ENCODE measurements around the gene GNAS-AS1.

The GNAS-AS1 gene

DNA sequence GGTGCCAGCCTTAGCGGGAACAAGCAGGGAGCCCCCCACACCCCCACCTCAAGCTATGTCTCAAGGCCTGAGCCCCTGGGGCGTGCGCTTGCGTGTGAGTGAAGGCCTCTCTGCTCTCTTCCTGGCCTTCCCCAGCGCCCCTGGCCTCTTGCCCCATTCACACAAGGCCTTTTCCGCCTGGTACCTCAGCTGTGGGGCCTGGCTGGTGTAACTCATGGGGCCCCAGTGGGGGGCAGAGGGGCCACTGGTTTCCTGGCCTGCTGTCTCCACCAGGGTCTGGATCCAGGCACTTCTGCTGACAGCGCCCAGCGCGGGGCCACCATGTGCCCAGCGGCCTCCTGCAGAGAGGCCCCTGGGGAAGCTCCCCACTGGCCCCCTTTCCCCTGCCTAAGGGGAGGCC lies 34.7 kb downstream of the GNAS-AS1 start:
- no peaks in the 10 kb centered on the region for H3K27me3 ChIP-seq (ENCODE audit: control insufficient read depth, insufficient read depth, low read length)

GRCh38 chr20:58815448-58815847 lies 35.3 kb downstream of the GNAS-AS1 start:
- no peak overlapping the region for H3K4me3 ChIP-seq (ENCODE audit: low read length)
- H3K27ac ChIP-seq (ENCODE audit: low read length): no peak overlapping the region

More for the DNA sequence above, 34.7 kb downstream of the GNAS-AS1 start:
- Histone ChIP-seq H3K9me3 (ENCODE audit: control insufficient read depth, low read depth, low read length) (no peaks in the 10 kb centered on the region), H3K36me3 (ENCODE audit: control insufficient read depth, low read depth, low read length) (no peaks in the 10 kb centered on the region), H3K4me3 (ENCODE audit: low read length) (no peak overlapping the region), H3K4me1 (ENCODE audit: control insufficient read depth, low read depth, low read length) (no peaks in the 10 kb centered on the region), H3K27ac (ENCODE audit: low read length) (no peak overlapping the region), H3K9ac (ENCODE audit: low read length) (no peak overlapping the region)

GRCh38 chr20:58813369-58813768 lies 37.3 kb downstream of the GNAS-AS1 start:
- H3K36me3 ChIP-seq (ENCODE audit: control insufficient read depth, low read depth, low read length): no peaks in the 10 kb centered on the region
- H3K4me3 ChIP-seq (ENCODE audit: low read length): no peak overlapping the region
- no peaks in the 10 kb centered on the region for H3K4me1 ChIP-seq (ENCODE audit: control insufficient read depth, low read depth, low read length)
- no peak overlapping the region for H3K27ac ChIP-seq (ENCODE audit: low read length)
- H3K27me3 ChIP-seq (ENCODE audit: control insufficient read depth, insufficient read depth, low read length): no peaks in the 10 kb centered on the region
- no peaks in the 10 kb centered on the region for H3K9me3 ChIP-seq (ENCODE audit: control insufficient read depth, low read depth, low read length)
- no peak overlapping the region for H3K9ac ChIP-seq (ENCODE audit: low read length)

More at GRCh38 chr20:58815448-58815847, 35.3 kb downstream of the GNAS-AS1 start:
- no peaks in the 10 kb centered on the region for H3K27me3 ChIP-seq (ENCODE audit: control insufficient read depth, insufficient read depth, low read length)
- H3K36me3 ChIP-seq (ENCODE audit: control insufficient read depth, low read depth, low read length): no peaks in the 10 kb centered on the region
- no peaks in the 10 kb centered on the region for H3K4me1 ChIP-seq (ENCODE audit: control insufficient read depth, low read depth, low read length)
- no peaks in the 10 kb centered on the region for H3K9me3 ChIP-seq (ENCODE audit: control insufficient read depth, low read depth, low read length)
- H3K9ac ChIP-seq (ENCODE audit: low read length): no peak overlapping the region

- no peak overlapping the region for H3K9ac ChIP-seq (ENCODE audit: low read length)
- H3K36me3 ChIP-seq (ENCODE audit: control insufficient read depth, low read depth, low read length): no peaks in the 10 kb centered on the region
- H3K9me3 ChIP-seq (ENCODE audit: control insufficient read depth, low read depth, low read length): no peaks in the 10 kb centered on the region
- H3K27me3 ChIP-seq (ENCODE audit: control insufficient read depth, insufficient read depth, low read length): no peaks in the 10 kb centered on the region
- peaks cover 4% of the 10 kb centered on the region for H3K4me1 ChIP-seq (ENCODE audit: control insufficient read depth, low read depth, low read length)
- H3K27ac ChIP-seq (ENCODE audit: low read length): no peak overlapping the region
- no peak overlapping the region for H3K4me3 ChIP-seq (ENCODE audit: low read length)
These were observed 39.4 kb downstream of the GNAS-AS1 start for GRCh38 chr20:58811334-58811733.

GRCh38 chr20:58810879-58811250 lies 39.8 kb downstream of the GNAS-AS1 start:
- no peak overlapping the region for H3K4me3 ChIP-seq (ENCODE audit: low read length)

GRCh38 chr20:58810116-58810878 lies 40.4 kb downstream of the GNAS-AS1 start:
- Histone ChIP-seq H3K36me3 (ENCODE audit: control insufficient read depth, low read depth, low read length) (no peaks in the 10 kb centered on the region), H3K4me1 (ENCODE audit: control insufficient read depth, low read depth, low read length) (peaks cover 4% of the 10 kb centered on the region), H3K9ac (ENCODE audit: low read length) (no peak overlapping the region), H3K4me3 (ENCODE audit: low read length) (no peak overlapping the region), H3K9me3 (ENCODE audit: control insufficient read depth, low read depth, low read length) (no peaks in the 10 kb centered on the region), H3K27ac (ENCODE audit: low read length) (no peak overlapping the region), H3K27me3 (ENCODE audit: control insufficient read depth, insufficient read depth, low read length) (no peaks in the 10 kb centered on the region)

More at GRCh38 chr20:58810879-58811250, 39.8 kb downstream of the GNAS-AS1 start:
- Histone ChIP-seq H3K27me3 (ENCODE audit: control insufficient read depth, insufficient read depth, low read length) (no peaks in the 10 kb centered on the region), H3K27ac (ENCODE audit: low read length) (no peak overlapping the region), H3K4me1 (ENCODE audit: control insufficient read depth, low read depth, low read length) (peaks cover 4% of the 10 kb centered on the region), H3K36me3 (ENCODE audit: control insufficient read depth, low read depth, low read length) (no peaks in the 10 kb centered on the region), H3K9me3 (ENCODE audit: control insufficient read depth, low read depth, low read length) (no peaks in the 10 kb centered on the region), H3K9ac (ENCODE audit: low read length) (no peak overlapping the region)

- Histone ChIP-seq H3K27ac (ENCODE audit: low read length) (no peak overlapping the region), H3K9ac (ENCODE audit: low read length) (no peak overlapping the region), H3K4me1 (ENCODE audit: control insufficient read depth, low read depth, low read length) (peaks cover 4% of the 10 kb centered on the region), H3K9me3 (ENCODE audit: control insufficient read depth, low read depth, low read length) (no peaks in the 10 kb centered on the region), H3K36me3 (ENCODE audit: control insufficient read depth, low read depth, low read length) (no peaks in the 10 kb centered on the region), H3K4me3 (ENCODE audit: low read length) (no peak overlapping the region), H3K27me3 (ENCODE audit: control insufficient read depth, insufficient read depth, low read length) (no peaks in the 10 kb centered on the region)
These were observed 42.2 kb downstream of the GNAS-AS1 start for GRCh38 chr20:58808271-58809046.

- Histone ChIP-seq H3K9ac (ENCODE audit: low read length) (no peak overlapping the region), H3K4me3 (ENCODE audit: low read length) (no peak overlapping the region), H3K27ac (ENCODE audit: low read length) (no peak overlapping the region), H3K4me1 (ENCODE audit: control insufficient read depth, low read depth, low read length) (peaks cover 9% of the 10 kb centered on the region), H3K27me3 (ENCODE audit: control insufficient read depth, insufficient read depth, low read length) (no peaks in the 10 kb centered on the region), H3K9me3 (ENCODE audit: control insufficient read depth, low read depth, low read length) (no peaks in the 10 kb centered on the region), H3K36me3 (ENCODE audit: control insufficient read depth, low read depth, low read length) (no peaks in the 10 kb centered on the region)
These were observed 42.9 kb downstream of the GNAS-AS1 start for GRCh38 chr20:58807801-58808200.

- Histone ChIP-seq H3K9ac (ENCODE audit: low read length) (no peak overlapping the region), H3K4me3 (ENCODE audit: low read length) (no peak overlapping the region), H3K27ac (ENCODE audit: low read length) (no peak overlapping the region), H3K27me3 (ENCODE audit: control insufficient read depth, insufficient read depth, low read length) (no peaks in the 10 kb centered on the region), H3K4me1 (ENCODE audit: control insufficient read depth, low read depth, low read length) (peaks cover 23% of the 10 kb centered on the region), H3K9me3 (ENCODE audit: control insufficient read depth, low read depth, low read length) (no peaks in the 10 kb centered on the region), H3K36me3 (ENCODE audit: control insufficient read depth, low read depth, low read length) (no peaks in the 10 kb centered on the region)
These were observed 47.2 kb downstream of the GNAS-AS1 start for GRCh38 chr20:58803533-58803932.

DNA sequence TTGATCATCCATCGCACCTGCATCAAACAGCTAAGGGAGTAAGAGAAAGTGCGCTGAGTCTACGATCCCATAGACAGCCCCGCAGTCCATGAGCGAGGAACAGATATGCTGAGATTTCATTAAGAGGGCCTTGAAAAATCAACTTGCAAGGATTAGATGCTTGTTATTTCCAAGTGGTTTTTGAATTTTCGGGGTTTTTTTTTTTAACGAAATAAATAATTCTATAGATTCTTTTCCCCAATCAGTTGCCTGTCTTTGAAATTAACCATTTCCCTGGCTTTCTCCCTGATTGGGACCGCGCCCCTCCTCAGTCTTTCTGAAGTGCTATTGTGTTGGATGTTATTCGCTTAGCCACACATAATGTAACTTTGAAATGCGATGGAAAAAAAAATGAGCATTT lies 48.6 kb downstream of the GNAS-AS1 start:
- H3K4me3 ChIP-seq (ENCODE audit: low read length): no peak overlapping the region
- no peaks in the 10 kb centered on the region for H3K9me3 ChIP-seq (ENCODE audit: control insufficient read depth, low read depth, low read length)
- no peaks in the 10 kb centered on the region for H3K27me3 ChIP-seq (ENCODE audit: control insufficient read depth, insufficient read depth, low read length)
- H3K27ac ChIP-seq (ENCODE audit: low read length): no peak overlapping the region
- H3K4me1 ChIP-seq (ENCODE audit: control insufficient read depth, low read depth, low read length): peaks cover 23% of the 10 kb centered on the region
- no peak overlapping the region for H3K9ac ChIP-seq (ENCODE audit: low read length)
- H3K36me3 ChIP-seq (ENCODE audit: control insufficient read depth, low read depth, low read length): no peaks in the 10 kb centered on the region

GRCh38 chr20:58800134-58800871 lies 50.4 kb downstream of the GNAS-AS1 start:
- Histone ChIP-seq H3K36me3 (ENCODE audit: control insufficient read depth, low read depth, low read length) (no peaks in the 10 kb centered on the region), H3K9me3 (ENCODE audit: control insufficient read depth, low read depth, low read length) (no peaks in the 10 kb centered on the region), H3K4me1 (ENCODE audit: control insufficient read depth, low read depth, low read length) (peaks cover 20% of the 10 kb centered on the region), H3K27ac (ENCODE audit: low read length) (no peak overlapping the region), H3K9ac (ENCODE audit: low read length) (no peak overlapping the region), H3K27me3 (ENCODE audit: control insufficient read depth, insufficient read depth, low read length) (no peaks in the 10 kb centered on the region), H3K4me3 (ENCODE audit: low read length) (no peak overlapping the region)

Data from iPS-18a (cell line).